Gastrocnemius medialis (tissue), 4 donors: ENCODE measurements around the gene TUBG2.

Source experiments
- POLR2A ChIP-seq, 2 donors: fragments of 450-650 bp; IDR thresholded peaks; one replicate each; pipeline ENCODE4 v1.6.1; 2017; ENCODE audit warnings: antibody characterized with exemption in 2 of 2, mild to moderate bottlenecking in 2 of 2, moderate library complexity in 2 of 2
- TF ChIP-seq, protein P1 (sequence below), 5 experiments: fragments of 450-650 bp in 3 of 5; fragments of 200-600 bp in 2 of 5; sonication (generic) in 2 of 5; IDR thresholded peaks in 4 of 5; conservative IDR thresholded peaks in 1 of 5; 1 replicate in 4 of 5; 2 replicates in 1 of 5; pipeline ENCODE4 v1.5.1; 2016 to 2019; ENCODE audit warnings: antibody characterized with exemption in 5 of 5, mild to moderate bottlenecking in 3 of 5, moderate library complexity in 3 of 5

DNA sequence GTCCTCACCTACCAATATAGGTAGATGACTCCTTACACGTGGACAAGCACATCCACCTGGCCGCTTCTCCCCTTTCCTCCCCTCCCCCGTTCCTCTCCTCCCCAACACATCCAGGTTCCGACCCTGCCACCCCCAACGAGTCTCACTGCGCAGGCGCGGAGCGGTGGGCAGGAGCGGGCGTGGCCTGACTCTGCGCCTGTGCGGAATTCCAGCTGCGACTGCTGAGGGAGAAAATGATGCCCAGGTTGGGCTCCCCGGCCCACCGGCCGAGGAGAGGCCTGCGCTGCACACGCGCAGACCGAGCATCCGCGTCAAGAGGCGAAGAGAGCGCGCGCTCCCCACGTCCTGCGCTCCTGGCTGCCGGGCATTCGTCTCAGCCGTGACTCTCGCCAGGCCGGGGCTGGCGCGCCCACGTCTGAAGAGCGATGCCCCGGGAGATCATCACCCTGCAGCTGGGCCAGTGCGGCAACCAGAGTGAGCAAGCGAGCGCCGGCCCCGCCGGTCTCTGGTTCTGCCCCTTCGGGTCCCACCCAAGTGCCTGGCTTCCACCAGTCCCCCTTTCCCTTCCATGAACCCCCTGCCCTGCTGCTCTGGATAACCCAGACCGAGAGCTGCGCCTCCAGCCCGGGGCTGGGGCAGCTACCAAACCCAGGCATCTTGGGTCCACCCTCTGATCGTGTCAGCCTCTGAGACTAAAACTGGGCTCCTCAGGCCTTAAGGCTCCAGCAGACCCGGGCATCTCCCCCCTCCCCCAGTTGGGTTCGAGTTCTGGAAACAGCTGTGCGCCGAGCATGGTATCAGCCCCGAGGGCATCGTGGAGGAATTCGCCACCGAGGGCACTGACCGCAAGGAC lies at the start of gene TUBG2:
- TF ChIP-seq, protein P1, sequence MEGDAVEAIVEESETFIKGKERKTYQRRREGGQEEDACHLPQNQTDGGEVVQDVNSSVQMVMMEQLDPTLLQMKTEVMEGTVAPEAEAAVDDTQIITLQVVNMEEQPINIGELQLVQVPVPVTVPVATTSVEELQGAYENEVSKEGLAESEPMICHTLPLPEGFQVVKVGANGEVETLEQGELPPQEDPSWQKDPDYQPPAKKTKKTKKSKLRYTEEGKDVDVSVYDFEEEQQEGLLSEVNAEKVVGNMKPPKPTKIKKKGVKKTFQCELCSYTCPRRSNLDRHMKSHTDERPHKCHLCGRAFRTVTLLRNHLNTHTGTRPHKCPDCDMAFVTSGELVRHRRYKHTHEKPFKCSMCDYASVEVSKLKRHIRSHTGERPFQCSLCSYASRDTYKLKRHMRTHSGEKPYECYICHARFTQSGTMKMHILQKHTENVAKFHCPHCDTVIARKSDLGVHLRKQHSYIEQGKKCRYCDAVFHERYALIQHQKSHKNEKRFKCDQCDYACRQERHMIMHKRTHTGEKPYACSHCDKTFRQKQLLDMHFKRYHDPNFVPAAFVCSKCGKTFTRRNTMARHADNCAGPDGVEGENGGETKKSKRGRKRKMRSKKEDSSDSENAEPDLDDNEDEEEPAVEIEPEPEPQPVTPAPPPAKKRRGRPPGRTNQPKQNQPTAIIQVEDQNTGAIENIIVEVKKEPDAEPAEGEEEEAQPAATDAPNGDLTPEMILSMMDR (IDR thresholded peaks at IDR 0.05 in 4 of 5, conservative IDR thresholded peaks at IDR 0.05 in 1 of 5), result no peak
- peak; percentile 37 to 38 for TF ChIP-seq POLR2A (IDR thresholded peaks at IDR 0.05)
